ENCODE measurements around the gene ARF1.

GRCh38 chr1:228046421-228047182 is 35.9 kb upstream of the ARF1 start:
- no peak for TF ChIP-seq POLR2A (IDR thresholded peaks at IDR 0.05)
- TF ChIP-seq POLR2AphosphoS5 (IDR thresholded peaks at IDR 0.05): no peak
- TF ChIP-seq, protein P1, sequence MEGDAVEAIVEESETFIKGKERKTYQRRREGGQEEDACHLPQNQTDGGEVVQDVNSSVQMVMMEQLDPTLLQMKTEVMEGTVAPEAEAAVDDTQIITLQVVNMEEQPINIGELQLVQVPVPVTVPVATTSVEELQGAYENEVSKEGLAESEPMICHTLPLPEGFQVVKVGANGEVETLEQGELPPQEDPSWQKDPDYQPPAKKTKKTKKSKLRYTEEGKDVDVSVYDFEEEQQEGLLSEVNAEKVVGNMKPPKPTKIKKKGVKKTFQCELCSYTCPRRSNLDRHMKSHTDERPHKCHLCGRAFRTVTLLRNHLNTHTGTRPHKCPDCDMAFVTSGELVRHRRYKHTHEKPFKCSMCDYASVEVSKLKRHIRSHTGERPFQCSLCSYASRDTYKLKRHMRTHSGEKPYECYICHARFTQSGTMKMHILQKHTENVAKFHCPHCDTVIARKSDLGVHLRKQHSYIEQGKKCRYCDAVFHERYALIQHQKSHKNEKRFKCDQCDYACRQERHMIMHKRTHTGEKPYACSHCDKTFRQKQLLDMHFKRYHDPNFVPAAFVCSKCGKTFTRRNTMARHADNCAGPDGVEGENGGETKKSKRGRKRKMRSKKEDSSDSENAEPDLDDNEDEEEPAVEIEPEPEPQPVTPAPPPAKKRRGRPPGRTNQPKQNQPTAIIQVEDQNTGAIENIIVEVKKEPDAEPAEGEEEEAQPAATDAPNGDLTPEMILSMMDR (IDR thresholded peaks at IDR 0.05): no peak
